Endothelial cell of umbilical vein (primary cell): ENCODE data around the gene HOXD12.

Source experiments
- CTCF ChIP-seq, 2 donors: IDR thresholded peaks; 1 replicate in 1 of 2; 2 replicates in 1 of 2; pipeline ENCODE4 v1.5.1; 2011; ENCODE audit warnings: low read length in 2 of 2, mild to moderate bottlenecking in 2 of 2, moderate library complexity in 2 of 2, control low read depth in 1 of 2, inconsistent platforms in 1 of 2, low read depth in 1 of 2; ENCODE audit not compliant: insufficient read depth in 1 of 2; ENCODE audit errors: extremely low read depth in 1 of 2
- EZH2 ChIP-seq: IDR thresholded peaks from 2 replicates; pipeline ENCODE4 v1.6.1; 2012; ENCODE audit warnings: borderline replicate concordance, low read depth, mild to moderate bottlenecking, moderate library complexity, low read length, inconsistent platforms; ENCODE audit not compliant: severe bottlenecking
- JUN ChIP-seq: IDR thresholded peaks from 2 replicates; pipeline ENCODE4 v1.6.1; 2011; ENCODE audit warnings: borderline replicate concordance, low read depth; ENCODE audit not compliant: insufficient read length, insufficient read depth
- MAX ChIP-seq: IDR thresholded peaks from 2 replicates; pipeline ENCODE4 v1.6.1; 2011; ENCODE audit not compliant: insufficient read depth, insufficient read length
- POLR2A ChIP-seq: IDR thresholded peaks from 2 replicates; pipeline ENCODE4 v1.6.1; 2012; ENCODE audit warnings: low read depth, mild to moderate bottlenecking, control low read depth, low read length
- POLR2AphosphoS5 ChIP-seq: IDR thresholded peaks from 2 replicates; pipeline ENCODE4 v1.6.1; 2012; ENCODE audit warnings: low read depth, mild to moderate bottlenecking, control low read depth, low read length, moderate library complexity; ENCODE audit not compliant: insufficient read depth

- TF ChIP-seq CTCF (IDR thresholded peaks at IDR 0.05; ENCODE audit: extremely low read depth in 1 of 2, insufficient read depth in 1 of 2, low read depth in 1 of 2, low read length in 2 of 2) (no peak), POLR2AphosphoS5 (no peak), EZH2 (peak; percentile 80), POLR2A (no peak), JUN (no peak), MAX (no peak)
Measured at GRCh38 chr2:176107731-176108181, 8.2 kb downstream of the HOXD12 start.
